Stimulated activated CD8-positive, alpha-beta memory T cell treated with anti-CD3 and anti-CD28 coated beads, Interleukin-7, amount 100 ng/mL, for 1 hour (primary cell): ENCODE results near the gene LEPR.
"Not testable (repeated sequence)": the region's sequence is repeated elsewhere in the genome, so short reads cannot be mapped to it uniquely, and the experiment has no call there.

Source experiments
- DNase-seq, 2 donors: peaks; one replicate each; pipeline ENCODE4 v3.0.0-alpha.2; 2020; ENCODE audit warnings: low read depth in 2 of 2

LEPR gene, protein sequence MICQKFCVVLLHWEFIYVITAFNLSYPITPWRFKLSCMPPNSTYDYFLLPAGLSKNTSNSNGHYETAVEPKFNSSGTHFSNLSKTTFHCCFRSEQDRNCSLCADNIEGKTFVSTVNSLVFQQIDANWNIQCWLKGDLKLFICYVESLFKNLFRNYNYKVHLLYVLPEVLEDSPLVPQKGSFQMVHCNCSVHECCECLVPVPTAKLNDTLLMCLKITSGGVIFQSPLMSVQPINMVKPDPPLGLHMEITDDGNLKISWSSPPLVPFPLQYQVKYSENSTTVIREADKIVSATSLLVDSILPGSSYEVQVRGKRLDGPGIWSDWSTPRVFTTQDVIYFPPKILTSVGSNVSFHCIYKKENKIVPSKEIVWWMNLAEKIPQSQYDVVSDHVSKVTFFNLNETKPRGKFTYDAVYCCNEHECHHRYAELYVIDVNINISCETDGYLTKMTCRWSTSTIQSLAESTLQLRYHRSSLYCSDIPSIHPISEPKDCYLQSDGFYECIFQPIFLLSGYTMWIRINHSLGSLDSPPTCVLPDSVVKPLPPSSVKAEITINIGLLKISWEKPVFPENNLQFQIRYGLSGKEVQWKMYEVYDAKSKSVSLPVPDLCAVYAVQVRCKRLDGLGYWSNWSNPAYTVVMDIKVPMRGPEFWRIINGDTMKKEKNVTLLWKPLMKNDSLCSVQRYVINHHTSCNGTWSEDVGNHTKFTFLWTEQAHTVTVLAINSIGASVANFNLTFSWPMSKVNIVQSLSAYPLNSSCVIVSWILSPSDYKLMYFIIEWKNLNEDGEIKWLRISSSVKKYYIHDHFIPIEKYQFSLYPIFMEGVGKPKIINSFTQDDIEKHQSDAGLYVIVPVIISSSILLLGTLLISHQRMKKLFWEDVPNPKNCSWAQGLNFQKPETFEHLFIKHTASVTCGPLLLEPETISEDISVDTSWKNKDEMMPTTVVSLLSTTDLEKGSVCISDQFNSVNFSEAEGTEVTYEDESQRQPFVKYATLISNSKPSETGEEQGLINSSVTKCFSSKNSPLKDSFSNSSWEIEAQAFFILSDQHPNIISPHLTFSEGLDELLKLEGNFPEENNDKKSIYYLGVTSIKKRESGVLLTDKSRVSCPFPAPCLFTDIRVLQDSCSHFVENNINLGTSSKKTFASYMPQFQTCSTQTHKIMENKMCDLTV

DNA sequence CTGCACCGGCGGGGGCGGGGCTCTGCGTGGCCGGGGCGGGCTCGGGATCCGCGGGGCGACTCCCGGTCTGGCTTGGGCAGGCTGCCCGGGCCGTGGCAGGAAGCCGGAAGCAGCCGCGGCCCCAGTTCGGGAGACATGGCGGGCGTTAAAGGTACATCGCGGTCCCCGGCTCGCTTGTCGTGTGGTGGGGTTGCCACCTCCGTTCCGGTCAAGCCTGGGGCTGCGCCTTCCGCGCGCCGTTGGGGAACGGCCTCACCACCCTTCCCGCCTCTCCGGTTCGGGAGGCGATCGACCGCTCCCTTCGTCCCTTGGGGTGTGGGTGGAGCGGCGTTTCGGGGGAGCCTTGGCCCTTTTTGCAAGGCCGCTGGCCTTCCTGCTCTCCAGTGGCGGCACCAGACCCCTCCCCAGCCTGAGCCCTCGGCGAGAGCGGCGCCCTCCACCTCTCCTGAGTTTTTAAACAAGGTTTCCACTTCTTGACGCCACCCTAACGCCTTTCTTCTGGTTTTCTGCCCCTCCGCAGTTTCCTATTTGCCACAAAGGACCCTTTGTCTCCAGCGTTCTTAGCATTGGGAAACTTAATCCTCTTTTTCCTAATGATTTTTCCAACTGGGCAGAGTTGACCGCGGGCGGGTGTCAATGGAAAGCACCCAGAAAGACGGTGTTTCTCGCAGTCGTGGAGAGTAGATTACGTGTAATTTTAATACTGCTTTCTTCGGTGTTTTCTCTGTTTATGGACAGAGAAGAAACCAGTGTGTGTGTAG is at the start of gene LEPR, which contains the start of gene LEPROT:
TSS of gene LEPR (plus strand) at position 79 of the 761 bp plus-strand sequence. CDS start 144,898 bp downstream, outside the sequence.
TSS of gene LEPROT (plus strand) at position 79 of the 761 bp plus-strand sequence. CDS start at position 136, 57 bp downstream.
- DNase-seq: no peak

DNA sequence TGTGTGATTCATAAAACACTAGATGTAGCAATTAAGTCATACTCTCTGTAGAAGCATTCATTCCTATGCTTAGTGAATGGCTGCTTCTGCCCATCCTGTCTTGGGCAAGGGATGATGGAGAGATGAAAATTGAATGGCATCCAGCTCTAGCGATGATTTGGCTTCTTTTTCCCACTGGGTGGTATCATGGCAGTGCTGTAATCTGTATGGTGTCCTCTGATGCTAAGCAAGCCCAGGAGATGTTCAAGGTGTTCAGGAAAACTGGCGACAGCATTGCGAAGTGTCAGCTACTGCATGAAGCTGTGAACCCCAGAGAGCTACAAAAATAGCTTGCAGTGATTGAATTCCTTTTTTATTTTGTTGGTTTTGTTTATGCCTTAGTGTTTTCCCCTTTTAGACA is 48.9 kb upstream of the LEPR start:
- DNase-seq: no peak

DNA sequence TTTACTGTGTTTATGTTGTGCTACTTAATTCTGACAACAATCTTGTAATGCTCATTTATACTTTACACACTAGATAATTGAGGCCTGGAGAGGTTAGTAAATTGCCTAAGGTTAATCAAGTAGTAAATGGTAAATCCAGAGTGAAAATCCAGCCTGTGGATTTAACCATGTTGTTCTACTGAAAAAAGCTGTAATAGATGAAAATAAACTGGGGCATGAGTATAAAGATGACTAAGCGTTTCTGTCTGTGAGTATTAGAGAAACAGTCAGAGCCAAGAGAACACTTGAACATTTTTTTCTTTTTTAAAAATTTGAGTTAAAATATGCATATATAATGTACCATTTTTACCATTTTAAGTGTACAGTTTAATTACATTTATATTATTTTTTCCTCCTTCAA is 47.9 kb upstream of the LEPR start:
- DNase-seq: no peak

DNA sequence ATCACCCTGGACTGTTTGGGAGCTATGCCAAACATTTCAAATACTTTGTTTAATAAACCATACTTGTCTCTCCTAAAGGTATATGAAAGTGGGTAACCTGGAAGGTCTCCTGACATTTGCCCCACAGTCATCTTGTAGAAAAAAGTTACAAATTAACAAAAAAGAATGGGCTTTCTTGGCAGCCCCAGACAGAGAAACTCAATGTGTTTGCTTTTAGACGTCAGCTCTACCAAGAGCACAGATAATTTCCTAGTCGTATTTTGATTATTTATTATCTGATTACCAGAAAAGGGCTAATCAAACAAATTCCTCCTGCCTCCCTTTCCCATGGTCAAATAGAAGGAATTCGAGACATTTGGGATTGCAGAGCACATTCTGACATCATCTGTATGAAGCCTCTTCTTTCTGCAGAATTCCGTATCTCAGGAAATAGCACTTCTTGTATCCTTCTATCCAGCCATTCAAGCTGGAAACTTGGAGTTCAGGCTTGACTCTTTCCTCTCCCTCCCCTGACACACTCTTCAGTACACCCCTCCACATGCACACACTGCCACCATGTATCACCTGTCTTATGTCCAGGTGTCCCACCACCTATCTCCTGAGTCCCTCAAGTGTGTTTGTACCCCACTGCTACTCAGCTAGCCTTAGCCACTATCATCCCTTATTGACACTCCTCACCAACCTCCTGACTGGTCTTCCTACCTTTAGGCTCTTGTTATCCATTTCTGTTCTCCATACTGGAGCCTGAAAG is 42.8 kb upstream of the LEPR start:
- no peak for DNase-seq

DNA sequence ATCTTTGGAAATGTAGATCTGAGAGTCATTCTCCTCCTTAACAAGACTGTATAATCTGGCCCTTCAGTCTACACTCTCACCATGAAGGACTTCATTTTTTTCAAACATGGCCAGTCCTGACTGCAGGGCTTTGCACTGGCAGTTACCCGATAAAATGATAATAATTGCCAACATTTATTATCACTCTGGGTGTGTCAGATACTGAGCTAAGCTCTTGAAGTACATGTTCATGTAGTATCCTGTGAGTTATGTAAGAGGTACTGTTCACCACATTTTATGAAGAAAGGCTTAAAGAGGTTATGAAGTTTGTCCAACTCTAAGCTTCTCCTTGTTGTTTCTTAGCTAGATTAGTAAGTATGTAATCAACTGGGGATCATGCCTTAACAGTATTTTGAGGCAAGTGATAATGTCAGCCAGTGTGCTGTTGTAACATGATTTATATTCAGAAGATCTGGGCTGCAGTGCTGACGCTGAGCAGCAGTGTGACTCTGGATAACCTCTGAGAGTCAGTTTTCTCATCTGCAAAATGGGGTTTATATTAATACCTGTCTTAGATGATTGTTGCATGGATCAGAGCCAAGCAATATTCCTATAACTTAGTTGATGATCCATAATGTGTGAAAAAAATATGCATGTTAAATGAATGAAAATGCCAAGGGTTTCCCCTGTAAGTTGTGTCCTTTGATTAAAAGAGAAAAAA is 42.1 kb upstream of the LEPR start:
- no peak for DNase-seq

DNA sequence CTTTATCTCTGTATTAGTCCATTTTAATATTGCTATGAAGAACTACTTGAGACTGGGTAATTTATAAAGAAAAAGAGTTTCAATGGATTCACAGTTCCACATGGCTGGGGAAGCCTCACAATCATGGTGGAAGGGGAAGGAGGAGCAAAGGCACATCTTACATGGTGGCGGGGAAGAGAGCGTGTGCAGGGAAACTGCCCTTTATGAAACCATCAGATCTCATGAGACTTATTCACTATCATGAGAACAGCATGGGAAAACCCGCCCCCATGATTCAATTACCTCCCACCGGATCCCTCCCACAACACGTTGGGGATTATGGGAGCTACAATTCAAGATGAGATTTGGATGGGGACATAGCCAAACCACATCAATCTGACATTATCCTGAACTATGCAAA is 36.0 kb upstream of the LEPR start:
- not testable (repeated sequence) for DNase-seq

DNA sequence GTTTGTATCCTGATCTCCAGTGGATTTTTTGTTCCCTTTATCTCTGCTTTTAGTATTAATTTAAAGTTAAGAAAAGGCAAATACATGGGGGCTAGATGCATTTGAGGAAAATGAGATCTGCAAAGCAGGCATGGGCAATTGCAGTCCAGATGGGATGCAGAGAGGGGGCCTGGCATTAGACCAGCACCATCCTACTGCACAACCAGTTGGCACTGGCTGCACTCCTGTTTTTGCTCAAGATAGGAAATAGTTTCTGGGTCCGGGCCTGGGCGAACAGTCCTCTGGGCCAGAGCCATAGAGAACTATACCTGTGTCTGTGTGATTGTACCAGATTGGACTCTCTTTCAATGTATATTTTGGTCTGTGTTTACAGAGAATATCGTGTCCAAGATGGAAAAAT is 34.0 kb upstream of the LEPR start:
- DNase-seq: no peak

DNA sequence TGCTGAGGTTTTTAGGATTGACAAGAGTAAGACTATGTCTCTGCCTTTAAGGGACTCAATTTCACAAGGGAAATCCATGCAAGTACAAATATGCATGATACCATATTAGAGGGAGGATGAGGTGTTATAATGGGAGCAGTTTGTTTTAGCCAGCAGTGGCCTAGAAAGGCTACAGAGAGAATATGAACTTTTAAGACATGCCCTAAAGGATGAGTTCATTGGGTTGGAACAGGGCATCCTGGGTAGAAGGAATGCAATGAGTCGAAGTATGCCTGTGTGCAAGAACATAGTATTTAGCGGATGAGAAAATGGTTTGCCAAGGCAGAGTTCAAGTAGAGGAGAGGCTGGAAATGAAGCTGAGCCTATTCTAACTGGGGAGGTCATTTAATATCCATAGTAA is 32.6 kb upstream of the LEPR start:
- no peak for DNase-seq

DNA sequence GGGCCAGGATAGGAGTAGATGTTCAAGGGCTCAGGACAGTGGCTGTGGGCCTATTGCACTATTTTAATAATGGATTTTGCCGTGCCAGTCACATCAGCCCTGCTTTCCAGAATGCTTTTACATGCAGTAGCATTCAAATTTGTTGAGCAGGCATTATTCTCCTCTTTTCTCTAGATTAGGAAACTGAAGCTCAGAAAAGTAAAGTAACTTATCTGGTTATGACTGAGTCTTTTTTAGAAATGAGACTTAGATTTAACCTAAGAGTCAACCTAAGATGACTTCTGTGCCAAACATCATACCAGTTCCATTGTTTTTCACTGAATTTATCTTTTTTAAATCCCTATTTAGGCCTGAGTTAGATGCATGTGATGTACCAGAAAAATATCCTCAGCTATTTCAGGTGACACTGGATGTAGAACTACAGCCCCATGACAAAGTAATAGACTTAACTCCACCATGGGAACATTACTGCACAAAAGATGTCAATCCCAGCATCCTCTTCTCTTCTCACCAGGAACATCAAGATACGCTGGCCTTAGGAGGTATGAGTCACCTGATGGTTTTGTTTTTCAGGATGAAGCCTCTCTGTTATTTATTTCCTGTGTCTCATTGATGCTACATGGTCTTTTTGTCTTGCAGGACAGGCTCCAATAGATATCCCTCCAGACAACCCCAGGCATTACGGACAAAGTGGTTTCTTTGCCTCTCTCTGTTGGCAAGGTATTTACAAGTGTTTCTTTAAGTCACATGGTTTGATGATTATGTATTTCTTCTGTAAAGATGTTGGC is 31.4 kb upstream of the LEPR start:
- no peak for DNase-seq

DNA sequence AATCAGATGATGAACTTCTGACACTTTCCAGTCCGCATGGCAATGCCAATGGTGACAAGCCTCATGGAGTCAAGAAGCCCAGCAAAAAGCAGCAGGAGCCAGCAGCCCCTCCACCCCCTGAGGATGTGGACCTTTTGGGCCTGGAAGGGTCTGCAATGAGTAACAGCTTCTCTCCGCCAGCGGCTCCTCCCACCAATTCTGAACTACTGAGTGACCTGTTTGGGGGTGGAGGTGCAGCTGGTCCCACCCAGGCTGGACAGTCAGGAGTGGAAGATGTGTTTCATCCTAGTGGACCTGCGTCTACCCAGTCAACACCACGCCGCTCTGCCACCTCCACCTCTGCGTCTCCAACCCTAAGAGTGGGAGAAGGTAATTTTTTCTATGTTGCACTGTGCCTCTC is 28.0 kb upstream of the LEPR start:
- no peak for DNase-seq

DNA sequence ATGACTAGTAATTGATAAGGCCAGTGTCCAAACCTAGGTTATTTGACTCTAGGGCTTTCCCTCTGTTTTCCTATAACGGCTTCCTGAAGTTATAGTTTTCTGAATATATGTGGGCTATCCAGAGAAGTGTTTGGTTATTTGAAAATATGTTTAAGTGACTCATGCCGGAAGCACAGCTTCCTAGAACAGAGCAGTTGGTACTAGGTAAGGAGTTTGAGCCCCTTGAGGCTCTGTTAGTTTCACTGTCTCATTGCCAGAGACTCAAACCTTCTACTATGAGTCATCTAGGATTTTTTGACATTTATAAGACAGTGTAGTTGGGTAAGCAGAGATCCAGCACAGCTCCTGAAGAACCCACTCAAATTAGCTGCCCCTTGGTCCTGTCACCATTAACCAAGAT is 27.1 kb upstream of the LEPR start:
- DNase-seq: no peak

DNA sequence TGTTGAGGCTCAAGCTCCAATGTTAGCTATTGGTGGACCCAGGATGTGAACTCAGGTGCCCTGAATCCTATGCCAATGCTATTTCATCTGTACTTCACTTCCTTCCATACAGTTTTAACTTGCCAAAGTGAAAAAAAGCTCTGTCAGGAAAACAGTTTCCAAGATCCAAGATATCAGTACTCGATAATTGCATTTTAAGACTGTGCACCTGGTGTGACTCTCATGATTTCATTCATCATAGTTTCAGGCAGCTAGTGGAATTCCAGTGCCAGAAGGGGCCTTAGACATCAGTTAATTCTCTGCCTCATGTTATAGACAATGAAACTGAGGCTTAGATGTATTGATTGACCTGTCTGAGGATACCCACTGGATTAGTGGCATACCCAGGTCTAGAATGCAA is 26.5 kb upstream of the LEPR start:
- DNase-seq: no peak

DNA sequence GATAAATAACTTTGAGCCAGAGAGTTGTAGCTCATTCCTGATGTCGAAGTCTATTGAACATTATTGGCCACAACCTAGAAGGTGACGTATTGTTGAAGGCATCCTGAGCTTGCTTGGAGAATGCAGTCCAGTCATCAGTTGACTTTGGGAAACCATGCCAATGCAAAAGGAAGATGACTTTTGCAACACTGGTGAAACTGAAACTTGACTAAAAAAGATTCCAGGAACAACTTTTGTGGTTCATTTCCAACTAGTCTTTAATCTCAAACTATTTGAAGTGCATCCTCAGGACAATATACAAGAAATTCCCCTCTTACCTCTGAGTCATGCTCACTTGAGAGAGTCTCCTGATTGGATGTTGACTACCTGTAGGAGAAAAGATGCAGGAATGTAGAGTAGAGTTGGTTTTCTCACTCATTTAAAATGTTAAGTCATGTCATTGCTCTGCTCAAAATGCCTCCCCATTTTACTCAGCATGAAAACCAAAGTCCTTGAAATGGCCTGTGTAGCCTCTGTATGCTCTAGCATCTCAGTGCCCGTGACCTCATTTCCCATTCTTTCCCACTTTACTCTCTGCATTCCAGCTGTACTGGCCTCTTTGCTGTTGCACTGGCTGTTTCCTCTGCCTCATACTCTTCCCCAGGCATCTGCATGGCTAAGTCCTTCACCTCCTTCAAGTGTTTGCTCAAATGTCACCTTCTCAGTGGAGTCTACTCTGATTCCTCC is 24.4 kb upstream of the LEPR start:
- no peak for DNase-seq

DNA sequence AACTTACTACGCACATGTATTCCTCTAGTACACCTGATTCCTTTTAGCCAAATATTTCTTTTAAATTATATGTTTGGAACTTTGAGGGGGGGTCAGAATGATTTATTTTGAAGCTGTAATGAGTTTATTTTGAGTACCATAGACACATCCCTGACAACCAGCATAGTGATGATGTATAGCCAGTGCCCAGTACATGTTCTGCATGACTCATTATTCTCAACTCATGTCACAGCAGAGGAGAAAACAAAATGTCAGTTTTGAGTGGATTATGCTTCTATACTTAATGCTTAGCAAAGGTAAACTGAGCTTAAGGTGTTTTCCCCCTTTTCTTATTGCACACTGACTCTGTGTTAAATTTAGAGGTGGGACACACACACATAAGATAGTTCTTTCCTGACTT is 22.4 kb upstream of the LEPR start:
- DNase-seq: no peak

DNA sequence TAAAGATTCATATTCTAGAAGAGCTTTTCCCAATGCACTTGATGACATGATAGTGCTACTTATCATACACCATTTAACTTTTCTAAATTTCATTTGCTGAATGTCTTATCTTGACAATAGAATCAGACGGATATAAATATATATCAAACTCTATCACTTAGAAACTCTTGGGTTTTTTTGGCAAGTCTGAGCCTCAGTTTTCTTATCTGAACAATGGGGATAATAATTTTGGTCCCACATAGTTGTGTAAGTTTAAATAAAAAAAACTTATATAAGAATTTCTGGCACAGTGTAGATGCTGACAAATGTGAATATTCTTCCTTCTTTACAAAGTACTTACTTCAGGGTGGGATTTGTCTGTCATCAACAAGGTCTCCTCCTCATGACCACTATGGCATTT is 21.5 kb upstream of the LEPR start:
- DNase-seq: no peak

DNA sequence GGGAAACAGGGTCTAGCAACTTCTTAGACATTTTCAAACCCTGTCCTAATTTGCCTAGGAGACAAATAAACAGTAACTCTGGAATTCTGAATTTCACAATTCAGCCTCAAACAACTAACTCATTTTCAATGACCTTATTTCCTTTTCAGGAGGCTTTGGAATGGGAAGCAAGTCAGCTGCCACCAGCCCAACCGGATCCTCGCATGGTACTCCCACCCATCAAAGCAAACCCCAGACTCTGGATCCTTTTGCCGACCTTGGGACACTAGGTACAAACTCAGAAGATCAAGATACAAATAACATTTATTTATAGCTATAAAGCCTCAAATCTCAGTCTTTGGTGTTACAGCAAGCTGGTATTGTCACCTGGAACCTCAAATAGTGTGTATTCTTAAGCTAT is 18.9 kb upstream of the LEPR start:
- DNase-seq: no peak

DNA sequence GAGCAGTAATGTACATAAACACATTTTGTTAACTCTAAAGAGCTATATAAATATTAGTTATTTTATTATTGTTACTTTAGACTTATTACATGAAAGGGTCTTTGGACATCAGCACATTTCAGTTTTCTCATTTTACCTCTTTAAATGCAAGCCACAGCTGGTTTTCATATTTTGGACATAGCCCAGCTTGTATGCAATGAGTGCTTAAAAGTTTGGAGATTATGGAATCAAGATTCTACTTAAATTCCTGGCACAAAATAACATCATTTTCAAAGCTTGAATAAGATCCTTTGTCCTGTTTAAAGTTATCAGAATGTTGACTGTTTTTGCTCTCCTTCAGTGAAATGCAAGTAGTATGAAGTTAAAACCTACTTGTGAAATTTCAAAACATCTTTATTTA is 15.5 kb upstream of the LEPR start:
- DNase-seq: no peak

DNA sequence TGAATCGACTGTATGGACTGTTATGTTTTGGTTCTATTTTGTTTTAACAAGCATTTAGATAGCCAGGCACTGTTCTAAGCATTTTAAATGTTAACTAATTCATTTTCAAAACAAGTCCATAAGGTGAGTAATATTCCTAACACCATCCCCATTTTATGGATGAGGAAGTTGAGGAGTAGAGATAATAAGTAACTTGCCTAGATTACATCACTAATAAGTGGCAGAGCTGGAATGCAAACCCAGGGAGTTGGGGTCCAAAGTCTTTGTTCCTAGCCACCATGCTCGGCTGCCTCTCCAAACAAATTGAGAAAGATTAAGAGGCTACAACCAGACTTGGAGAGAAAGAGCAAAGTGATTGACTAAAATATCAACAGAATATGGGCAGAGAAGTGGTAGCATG is 12.6 kb upstream of the LEPR start:
- no peak for DNase-seq

DNA sequence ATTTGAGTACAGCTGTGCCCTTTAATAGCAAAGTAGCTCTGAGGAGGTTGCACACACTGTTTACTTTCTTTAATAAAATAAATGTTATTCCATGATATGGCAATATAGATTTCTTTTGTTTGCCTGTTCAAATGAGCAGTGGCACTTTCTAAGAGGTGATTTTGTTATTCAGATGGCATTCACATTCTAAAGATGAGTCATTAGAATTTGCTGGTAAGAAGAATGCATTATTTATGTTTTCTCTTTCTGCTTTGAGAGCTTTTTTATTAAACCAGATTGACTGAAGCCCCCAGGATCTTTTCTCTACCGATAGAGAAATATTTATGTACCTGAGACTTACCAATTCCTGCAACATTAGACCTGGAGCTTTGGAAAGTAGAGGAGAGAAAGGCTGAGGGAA is 11.2 kb upstream of the LEPR start:
- no peak for DNase-seq
